ENCODE results near the gene MFSD2A.
"Not testable (repeated sequence)": the region's sequence is repeated elsewhere in the genome, so short reads cannot be mapped to it uniquely, and the experiment has no call there.

MFSD2A gene

GRCh38 chr1:39996396-39997004 is 41.6 kb downstream of the MFSD2A start:
- no peak for DNase-seq (ENCODE audit: extremely low read depth in 1 of 2, low read depth in 1 of 2)

- no peak for DNase-seq (ENCODE audit: extremely low read depth in 1 of 2, low read depth in 1 of 2)
Measured at GRCh38 chr1:40001456-40001855, 46.5 kb downstream of the MFSD2A start.

- DNase-seq (ENCODE audit: extremely low read depth in 1 of 2, low read depth in 1 of 2) = no peak
Measured at GRCh38 chr1:40003156-40004093, 48.5 kb downstream of the MFSD2A start.

- no peak for DNase-seq (ENCODE audit: extremely low read depth in 1 of 2, low read depth in 1 of 2)
Measured at GRCh38 chr1:40004857-40005256, 49.9 kb downstream of the MFSD2A start.

- DNase-seq (ENCODE audit: extremely low read depth in 1 of 2, low read depth in 1 of 2) = not testable (repeated sequence)
Measured at GRCh38 chr1:40007481-40008034, 52.6 kb downstream of the MFSD2A start.

- no peak for DNase-seq (ENCODE audit: extremely low read depth in 1 of 2, low read depth in 1 of 2)
Measured at GRCh38 chr1:40011198-40011597, 56.3 kb downstream of the MFSD2A start.

GRCh38 chr1:40014253-40014706 is 59.3 kb downstream of the MFSD2A start:
- DNase-seq (ENCODE audit: extremely low read depth in 1 of 2, low read depth in 1 of 2) = no peak

- no peak for DNase-seq (ENCODE audit: extremely low read depth in 1 of 2, low read depth in 1 of 2)
Measured at GRCh38 chr1:40014812-40015594, 60.1 kb downstream of the MFSD2A start.

GRCh38 chr1:40017951-40018575 is 63.1 kb downstream of the MFSD2A start:
- no peak for DNase-seq (ENCODE audit: extremely low read depth in 1 of 2, low read depth in 1 of 2)
